Measurements from ENCODE around the gene GLT8D2.

GRCh38 chr12:104025771-104026170 lies 24.2 kb downstream of the GLT8D2 start:
- TF ChIP-seq CTCF (IDR thresholded peaks at IDR 0.05 in 4 of 5, conservative IDR thresholded peaks at IDR 0.05 in 1 of 5) (no peak), POLR2A (IDR thresholded peaks at IDR 0.05) (no peak)
